Uterus (tissue), 2 donors: ENCODE data around the gene FAF1.

ENCODE experiments used
- POLR2A ChIP-seq, 2 donors: fragments of 450-650 bp; IDR thresholded peaks; one replicate each; pipeline ENCODE4 v1.6.1; 2016; ENCODE audit warnings: antibody characterized with exemption in 2 of 2, mild to moderate bottlenecking in 1 of 2, moderate library complexity in 1 of 2
- TF ChIP-seq, protein P1 (sequence below), 4 experiments: fragments of 200-600 bp in 2 of 4; fragments of 450-650 bp in 2 of 4; sonication (generic) in 2 of 4; IDR thresholded peaks; one replicate each; pipeline ENCODE4 v1.5.1; 2016 to 2019; ENCODE audit warnings: antibody characterized with exemption in 4 of 4, mild to moderate bottlenecking in 2 of 4, moderate library complexity in 1 of 4

- TF ChIP-seq, protein P1, sequence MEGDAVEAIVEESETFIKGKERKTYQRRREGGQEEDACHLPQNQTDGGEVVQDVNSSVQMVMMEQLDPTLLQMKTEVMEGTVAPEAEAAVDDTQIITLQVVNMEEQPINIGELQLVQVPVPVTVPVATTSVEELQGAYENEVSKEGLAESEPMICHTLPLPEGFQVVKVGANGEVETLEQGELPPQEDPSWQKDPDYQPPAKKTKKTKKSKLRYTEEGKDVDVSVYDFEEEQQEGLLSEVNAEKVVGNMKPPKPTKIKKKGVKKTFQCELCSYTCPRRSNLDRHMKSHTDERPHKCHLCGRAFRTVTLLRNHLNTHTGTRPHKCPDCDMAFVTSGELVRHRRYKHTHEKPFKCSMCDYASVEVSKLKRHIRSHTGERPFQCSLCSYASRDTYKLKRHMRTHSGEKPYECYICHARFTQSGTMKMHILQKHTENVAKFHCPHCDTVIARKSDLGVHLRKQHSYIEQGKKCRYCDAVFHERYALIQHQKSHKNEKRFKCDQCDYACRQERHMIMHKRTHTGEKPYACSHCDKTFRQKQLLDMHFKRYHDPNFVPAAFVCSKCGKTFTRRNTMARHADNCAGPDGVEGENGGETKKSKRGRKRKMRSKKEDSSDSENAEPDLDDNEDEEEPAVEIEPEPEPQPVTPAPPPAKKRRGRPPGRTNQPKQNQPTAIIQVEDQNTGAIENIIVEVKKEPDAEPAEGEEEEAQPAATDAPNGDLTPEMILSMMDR (IDR thresholded peaks at IDR 0.05) = no peak
- TF ChIP-seq POLR2A (IDR thresholded peaks at IDR 0.05) = no peak
Measured at GRCh38 chr1:50595874-50596273, 364.2 kb downstream of the FAF1 start.
